Uterine smooth muscle cell (primary cell): ENCODE results near the gene CHRNB4. TPM values are rescaled to one million over a fixed set of nuclear protein-coding genes. Genes with fewer than 3 reads are reported as not detected.

Experiments
- total RNA-seq: library from RNA; depleted of rRNA; stranded (reverse); fragments of >200 nt; gene quantifications from 2 replicates; pipeline ENCODE4 v1.2.3, GENCODE V29; 2014

The CHRNB4 gene
- not detected in 2 replicates for total RNA-seq

GRCh38 chr15:78641102-78641748, at the start of gene CHRNB4:
TSS of gene CHRNB4 (minus strand) at chr15:78641210. CDS start at chr15:78641133, 77 bp downstream.

GRCh38 chr15:78620527-78621421, 20.2 kb downstream of the CHRNB4 start, which contains the start of gene CHRNA3:
TSS of gene CHRNA3 (minus strand) at chr15:78620996. CDS start at chr15:78620794, 202 bp downstream.

Other genes starting within 250 kb of the CHRNB4 start
- 23.4 and 25.9 TPM in 2 replicates for gene IREB2, start 203.0 kb downstream of the CHRNB4 start, total RNA-seq
- 2.7 and 4.9 TPM in 2 replicates for gene HYKK, start 133.6 kb downstream of the CHRNB4 start, total RNA-seq
- 221 and 428 TPM in 2 replicates for gene PSMA4, start 100.8 kb downstream of the CHRNB4 start, total RNA-seq
- gene CHRNA5, start 75.7 kb downstream of the CHRNB4 start, total RNA-seq = 1.6 and 5.1 TPM in 2 replicates
- not detected in 2 replicates for gene CHRNA3, start 20.2 kb downstream of the CHRNB4 start, total RNA-seq
- 1.2 and 2.2 TPM in 2 replicates for gene ADAMTS7, start 170.3 kb upstream of the CHRNB4 start, total RNA-seq
- 328 and 363 TPM in 2 replicates for gene MORF4L1, start 231.7 kb upstream of the CHRNB4 start, total RNA-seq